NCI-H1092 treated with DMSO at 0.1 percent for 48 hours (cell line): ENCODE data around the gene C8G.
A peak's percentile ranks its signal among the peaks of the same experiment; 100 is the strongest.

Source experiments
- DNase-seq: peaks from one replicate; lab custom pipeline; 2025; lab: John Stamatoyannopoulos, UW

Gene C8G

GRCh38 chr9:136944519-136945332, at the start of gene C8G, which contains the start of gene FBXW5:
C8G (plus strand) TSS chr9:136945243; CDS start chr9:136945321, 78 bp downstream.
FBXW5 (minus strand) TSS chr9:136944738; CDS start chr9:136944083, 655 bp downstream.
- peak; percentile 90 for DNase-seq

GRCh38 chr9:136896027-136896426, 49.0 kb upstream of the C8G start:
- DNase-seq, result no peak

GRCh38 chr9:136898483-136899100, 46.5 kb upstream of the C8G start:
- DNase-seq, result no peak

GRCh38 chr9:136899196-136899595, 45.8 kb upstream of the C8G start:
- DNase-seq, result no peak

GRCh38 chr9:136900556-136900955, 44.5 kb upstream of the C8G start:
- no peak for DNase-seq

GRCh38 chr9:136900988-136901515, 44.0 kb upstream of the C8G start:
- no peak for DNase-seq

GRCh38 chr9:136901516-136902258, 43.4 kb upstream of the C8G start:
- DNase-seq, result no peak

GRCh38 chr9:136902259-136902821, 42.7 kb upstream of the C8G start:
- no peak for DNase-seq

GRCh38 chr9:136903041-136903554, 41.9 kb upstream of the C8G start:
- no peak for DNase-seq

- no peak for DNase-seq
These were observed 38.8 kb upstream of the C8G start for GRCh38 chr9:136906266-136906665.

GRCh38 chr9:136907011-136907914, 37.8 kb upstream of the C8G start:
- DNase-seq, result no peak

GRCh38 chr9:136910197-136910900, 34.7 kb upstream of the C8G start:
- no peak for DNase-seq

- no peak for DNase-seq
These were observed 34.2 kb upstream of the C8G start for GRCh38 chr9:136910901-136911245.

- no peak for DNase-seq
These were observed 31.2 kb upstream of the C8G start for GRCh38 chr9:136913701-136914438.

- DNase-seq, result no peak
These were observed 29.3 kb upstream of the C8G start for GRCh38 chr9:136915632-136916329.

- no peak for DNase-seq
These were observed 28.5 kb upstream of the C8G start for GRCh38 chr9:136916330-136917184.

- no peak for DNase-seq
These were observed 27.1 kb upstream of the C8G start for GRCh38 chr9:136917902-136918301.

- DNase-seq, result no peak
These were observed 25.0 kb upstream of the C8G start for GRCh38 chr9:136920069-136920468.
